ENCODE results near the gene OR2D3. TPM values are rescaled to one million over a fixed set of nuclear protein-coding genes. Genes with fewer than 3 reads are reported as not detected.
A peak's percentile ranks its signal among the peaks of the same experiment; 100 is the strongest.

The OR2D3 gene
- total RNA-seq (2014; rRNA removed; shearing (Covaris generic)) = not detected in 2 replicates
- polyA plus RNA-seq (2016; fragmentation: Nextera tagmentation; extraction: Ambion mirVana) = 0.18 TPM in 1 of 2 replicates, not detected in the other

GRCh38 chr11:6920702-6921101 is at the start of gene OR2D3:
TSS of gene OR2D3 (plus strand) at chr11:6921002. CDS start at chr11:6921002, 0 bp downstream.
- DNase-seq = no peak
- H3K4me2 ChIP-seq (ENCODE audit: unreplicated experiment) = no peak within 1 kb of the TSS
- in situ Hi-C loops (cut with MboI) = no loop called here
- no peak within 1 kb of the TSS for H3K9ac ChIP-seq
- H3K4me1 ChIP-seq (ENCODE audit: insufficient read depth) = no peaks in the 10 kb centered on the region
- H3F3A ChIP-seq (ENCODE audit: insufficient read depth) = peaks cover 4% of the 10 kb centered on the region
- H3K4me3 ChIP-seq = no peak within 1 kb of the TSS
- no peak within 1 kb of the TSS for H2AFZ ChIP-seq
- H3K9me2 ChIP-seq (ENCODE audit: insufficient read depth) = no peaks in the 10 kb centered on the region
- H3K9me3 ChIP-seq (ENCODE audit: low read depth) = no peaks in the 10 kb centered on the region
- H3K27ac ChIP-seq = no peak within 1 kb of the TSS
- no peaks in the 10 kb centered on the region for H3K79me2 ChIP-seq (ENCODE audit: insufficient read depth)
- H3K27me3 ChIP-seq (replicated peaks; ENCODE audit: insufficient read depth) = no peaks in the 10 kb centered on the region
- H4K20me1 ChIP-seq (ENCODE audit: insufficient read depth) = no peaks in the 10 kb centered on the region
- TF ChIP-seq EZH2 (IDR thresholded peaks at IDR 0.05; ENCODE audit: insufficient read depth, poor library complexity, severe bottlenecking) = no peak
- TF ChIP-seq EZH2phosphoT487 (IDR thresholded peaks at IDR 0.05; ENCODE audit: insufficient read depth, low read depth) = no peak
- WGBS, 2 experiments (ENCODE audit: low coverage in 1 of 2, low lambda C conversion rate in 2 of 2, missing lambda C conversion rate in 2 of 2) = 98 to 100% methylated on average over 1 of the region's 1 CpG
- H3K36me3 ChIP-seq (ENCODE audit: low read depth) = no peaks in the 10 kb centered on the region

GRCh38 chr11:6871278-6871677 is 49.5 kb upstream of the OR2D3 start:
- H3K79me2 ChIP-seq (ENCODE audit: insufficient read depth) = no peaks in the 10 kb centered on the region
- H3K9me3 ChIP-seq (ENCODE audit: low read depth) = no peaks in the 10 kb centered on the region
- H3K36me3 ChIP-seq (ENCODE audit: low read depth) = no peaks in the 10 kb centered on the region
- H4K20me1 ChIP-seq (ENCODE audit: insufficient read depth) = no peaks in the 10 kb centered on the region
- TF ChIP-seq EZH2phosphoT487 (IDR thresholded peaks at IDR 0.05; ENCODE audit: insufficient read depth, low read depth) (no peak), EZH2 (IDR thresholded peaks at IDR 0.05; ENCODE audit: insufficient read depth, poor library complexity, severe bottlenecking) (no peak)
- in situ Hi-C loops (cut with MboI) = no loop called here
- no peak overlapping the region for H3K9ac ChIP-seq
- no peaks in the 10 kb centered on the region for H3K4me1 ChIP-seq (ENCODE audit: insufficient read depth)
- no peak overlapping the region for H3K27ac ChIP-seq
- no peaks in the 10 kb centered on the region for H3K27me3 ChIP-seq (replicated peaks; ENCODE audit: insufficient read depth)
- DNase-seq = no peak
- H3K9me2 ChIP-seq (ENCODE audit: insufficient read depth) = no peaks in the 10 kb centered on the region
- no peak overlapping the region for H3K4me3 ChIP-seq
- no peaks in the 10 kb centered on the region for H3F3A ChIP-seq (ENCODE audit: insufficient read depth)
- no peak overlapping the region for H3K4me2 ChIP-seq (ENCODE audit: unreplicated experiment)
- no peak overlapping the region for H2AFZ ChIP-seq
- 37 to 48% methylated on average over 1 of the region's 1 CpG for WGBS, 2 experiments (ENCODE audit: low coverage in 1 of 2, low lambda C conversion rate in 2 of 2, missing lambda C conversion rate in 2 of 2)

GRCh38 chr11:6875761-6876160 is 45.0 kb upstream of the OR2D3 start:
- Histone ChIP-seq H3K9me3 (ENCODE audit: low read depth) (no peaks in the 10 kb centered on the region), H3K4me1 (ENCODE audit: insufficient read depth) (no peaks in the 10 kb centered on the region), H2AFZ (no peak overlapping the region), H3K9ac (no peak overlapping the region), H4K20me1 (ENCODE audit: insufficient read depth) (no peaks in the 10 kb centered on the region), H3K4me3 (no peak overlapping the region), H3F3A (ENCODE audit: insufficient read depth) (no peaks in the 10 kb centered on the region), H3K27ac (no peak overlapping the region), H3K27me3 (replicated peaks; ENCODE audit: insufficient read depth) (no peaks in the 10 kb centered on the region), H3K9me2 (ENCODE audit: insufficient read depth) (no peaks in the 10 kb centered on the region), H3K4me2 (ENCODE audit: unreplicated experiment) (no peak overlapping the region), H3K36me3 (ENCODE audit: low read depth) (no peaks in the 10 kb centered on the region), H3K79me2 (ENCODE audit: insufficient read depth) (no peaks in the 10 kb centered on the region)
- 44 to 61% methylated on average over 2 of the region's 2 CpGs for WGBS, 2 experiments (ENCODE audit: low coverage in 1 of 2, low lambda C conversion rate in 2 of 2, missing lambda C conversion rate in 2 of 2)
- TF ChIP-seq EZH2phosphoT487 (IDR thresholded peaks at IDR 0.05; ENCODE audit: insufficient read depth, low read depth) = no peak
- no peak for TF ChIP-seq EZH2 (IDR thresholded peaks at IDR 0.05; ENCODE audit: insufficient read depth, poor library complexity, severe bottlenecking)
- in situ Hi-C loops (cut with MboI) = no loop called here
- DNase-seq = peak; percentile 3

- Histone ChIP-seq H4K20me1 (ENCODE audit: insufficient read depth) (no peaks in the 10 kb centered on the region), H3K36me3 (ENCODE audit: low read depth) (no peaks in the 10 kb centered on the region), H3K27ac (no peak within 1 kb of the TSS), H3K9ac (no peak within 1 kb of the TSS), H3K4me1 (ENCODE audit: insufficient read depth) (no peaks in the 10 kb centered on the region), H3K79me2 (ENCODE audit: insufficient read depth) (no peaks in the 10 kb centered on the region), H2AFZ (no peak within 1 kb of the TSS), H3K27me3 (replicated peaks; ENCODE audit: insufficient read depth) (no peaks in the 10 kb centered on the region), H3K9me3 (ENCODE audit: low read depth) (no peaks in the 10 kb centered on the region), H3K9me2 (ENCODE audit: insufficient read depth) (no peaks in the 10 kb centered on the region), H3K4me2 (ENCODE audit: unreplicated experiment) (no peak within 1 kb of the TSS), H3K4me3 (no peak within 1 kb of the TSS), H3F3A (ENCODE audit: insufficient read depth) (no peaks in the 10 kb centered on the region)
- in situ Hi-C loops (cut with MboI) = no loop called here
- WGBS, 2 experiments (ENCODE audit: low coverage in 1 of 2, low lambda C conversion rate in 2 of 2, missing lambda C conversion rate in 2 of 2) = 25 to 38% methylated on average over 1 of the region's 1 CpG
- TF ChIP-seq EZH2phosphoT487 (IDR thresholded peaks at IDR 0.05; ENCODE audit: insufficient read depth, low read depth) (no peak), EZH2 (IDR thresholded peaks at IDR 0.05; ENCODE audit: insufficient read depth, poor library complexity, severe bottlenecking) (no peak)
- DNase-seq = no peak
These were observed 44.5 kb upstream of the OR2D3 start, which contains the start of gene OR10A4 for GRCh38 chr11:6876325-6876724. TSS of gene OR10A4 (plus strand) at chr11:6876625. CDS start at chr11:6876648, 23 bp downstream.

- H2AFZ ChIP-seq = no peak overlapping the region
- H3K27me3 ChIP-seq (replicated peaks; ENCODE audit: insufficient read depth) = no peaks in the 10 kb centered on the region
- H3K9me3 ChIP-seq (ENCODE audit: low read depth) = no peaks in the 10 kb centered on the region
- no peaks in the 10 kb centered on the region for H3F3A ChIP-seq (ENCODE audit: insufficient read depth)
- TF ChIP-seq EZH2 (IDR thresholded peaks at IDR 0.05; ENCODE audit: insufficient read depth, poor library complexity, severe bottlenecking) (no peak), EZH2phosphoT487 (IDR thresholded peaks at IDR 0.05; ENCODE audit: insufficient read depth, low read depth) (no peak)
- in situ Hi-C loops (cut with MboI) = no loop called here
- DNase-seq = no peak
- WGBS, 2 experiments (ENCODE audit: low coverage in 1 of 2, low lambda C conversion rate in 2 of 2, missing lambda C conversion rate in 2 of 2) = 49 to 67% methylated on average over 3 of the region's 3 CpGs
- H3K36me3 ChIP-seq (ENCODE audit: low read depth) = no peaks in the 10 kb centered on the region
- H3K79me2 ChIP-seq (ENCODE audit: insufficient read depth) = no peaks in the 10 kb centered on the region
- H4K20me1 ChIP-seq (ENCODE audit: insufficient read depth) = no peaks in the 10 kb centered on the region
- H3K9me2 ChIP-seq (ENCODE audit: insufficient read depth) = no peaks in the 10 kb centered on the region
- no peak overlapping the region for H3K9ac ChIP-seq
- no peaks in the 10 kb centered on the region for H3K4me1 ChIP-seq (ENCODE audit: insufficient read depth)
- no peak overlapping the region for H3K4me2 ChIP-seq (ENCODE audit: unreplicated experiment)
- no peak overlapping the region for H3K4me3 ChIP-seq
- no peak overlapping the region for H3K27ac ChIP-seq
These were observed 43.9 kb upstream of the OR2D3 start for GRCh38 chr11:6876914-6877313.

Data from GM23248 (cell line).